Fibroblast of lung (primary cell): ENCODE measurements around the gene OIT3. TPM values are rescaled to one million over a fixed set of nuclear protein-coding genes. Genes with fewer than 3 reads are reported as not detected.

Source experiments
- DNase-seq, 2 donors: peaks; one replicate each; pipeline versions ENCODE4 v3.0.0 to v3.0.0-alpha.2; 2010; ENCODE audit warnings: low read depth in 2 of 2
- H2AFZ ChIP-seq: 2 replicates; pipeline ENCODE4 v1.5.1; 2012; ENCODE audit warnings: low read length, control low read depth, inconsistent platforms
- H3K27ac ChIP-seq: 2 replicates; pipeline ENCODE4 v1.5.1; 2011; ENCODE audit warnings: low read length, control low read depth; ENCODE audit not compliant: insufficient read depth
- H3K27me3 ChIP-seq: 2 replicates; pipeline ENCODE4 v1.5.1; 2011; ENCODE audit warnings: mild to moderate bottlenecking, low read length; ENCODE audit not compliant: control insufficient read depth, insufficient read depth
- H3K36me3 ChIP-seq: 2 replicates; pipeline ENCODE4 v1.5.1; 2011; ENCODE audit warnings: low read length; ENCODE audit not compliant: control insufficient read depth, insufficient read depth
- H3K4me1 ChIP-seq: 2 replicates; pipeline ENCODE4 v1.5.1; 2011; ENCODE audit warnings: low read length; ENCODE audit not compliant: control insufficient read depth, insufficient read depth; ENCODE audit errors: extremely low read depth
- H3K4me2 ChIP-seq: 2 replicates; pipeline ENCODE4 v1.5.1; 2011; ENCODE audit warnings: low read length, control low read depth; ENCODE audit not compliant: insufficient read depth; ENCODE audit errors: extremely low read depth
- H3K4me3 ChIP-seq, 4 experiments: fragments of 200-600 bp in 1 of 4; sonication (generic) in 1 of 4; replicated peaks in 1 of 4; 2 replicates each; pipeline ENCODE4 v1.5.1; 2011 to 2016; ENCODE audit warnings: low read length in 4 of 4, low read depth in 3 of 4, mild to moderate bottlenecking in 3 of 4, control low read depth in 2 of 4, inconsistent platforms in 1 of 4, mixed read lengths in 1 of 4; ENCODE audit not compliant: insufficient read depth in 1 of 4; ENCODE audit errors: control extremely low read depth in 1 of 4
- H3K79me2 ChIP-seq: 2 replicates; pipeline ENCODE4 v1.5.1; 2012; ENCODE audit warnings: mild to moderate bottlenecking, low read length, inconsistent platforms; ENCODE audit not compliant: control insufficient read depth, insufficient read depth
- H3K9ac ChIP-seq: 2 replicates; pipeline ENCODE4 v1.5.1; 2011; ENCODE audit warnings: mild to moderate bottlenecking, low read length, control low read depth; ENCODE audit not compliant: insufficient read depth
- H3K9me3 ChIP-seq: 2 replicates; pipeline ENCODE4 v1.5.1; 2012; ENCODE audit warnings: low read depth, low read length; ENCODE audit not compliant: control insufficient read depth, insufficient read depth
- H4K20me1 ChIP-seq: 2 replicates; pipeline ENCODE4 v1.5.1; 2011; ENCODE audit warnings: low read length; ENCODE audit not compliant: control insufficient read depth, insufficient read depth; ENCODE audit errors: extremely low read depth
- CTCF ChIP-seq, 2 donors: IDR thresholded peaks in 1 of 2; conservative IDR thresholded peaks in 1 of 2; 1 replicate in 1 of 2; 2 replicates in 1 of 2; pipeline ENCODE4 v1.5.1; 2011 to 2012; ENCODE audit warnings: low read length in 2 of 2, control low read depth in 1 of 2, inconsistent platforms in 1 of 2, low read depth in 1 of 2, mild to moderate bottlenecking in 1 of 2
- EZH2 ChIP-seq: IDR thresholded peaks from 2 replicates; pipeline ENCODE4 v1.5.1; 2012; ENCODE audit warnings: low read length, control low read depth, mild to moderate bottlenecking; ENCODE audit errors: missing control alignments
- polyA plus RNA-seq, 2 donors: library from polyadenylated mRNA; depleted of rRNA in 1 of 2; stranded (reverse) in 1 of 2; unstranded in 1 of 2; fragments of >200 nt; gene quantifications; 2 replicates each; pipeline ENCODE4 v1.2.1, GENCODE V29; 2011 to 2012; ENCODE audit warnings: missing spikeins in 1 of 2
- total RNA-seq: library from RNA; depleted of rRNA; stranded (reverse); fragments of >200 nt; gene quantifications from 2 replicates; pipeline ENCODE4 v1.2.1, GENCODE V29; 2014

Gene OIT3
- total and polyA plus RNA-seq, 2 donors (not counting 1 experiment from before 2014, with no cell fraction given) = under 0.01 to 0.02 TPM

GRCh38 chr10:72925951-72926465, 32.5 kb downstream of the OIT3 start:
- Histone ChIP-seq H3K9ac (no peak overlapping the region), H4K20me1 (no peaks in the 10 kb centered on the region), H3K9me3 (no peaks in the 10 kb centered on the region)

GRCh38 chr10:72927485-72927884, 33.9 kb downstream of the OIT3 start:
- no peaks in the 10 kb centered on the region for H3K79me2 ChIP-seq
- no peak overlapping the region for H3K27ac ChIP-seq
- H3K9ac ChIP-seq = no peak overlapping the region
- H2AFZ ChIP-seq = no peak overlapping the region
- no peak overlapping the region for H3K4me2 ChIP-seq
- H3K27me3 ChIP-seq = no peaks in the 10 kb centered on the region
- H3K36me3 ChIP-seq = no peaks in the 10 kb centered on the region
- DNase-seq = no peak
- H3K9me3 ChIP-seq = no peaks in the 10 kb centered on the region
- TF ChIP-seq EZH2 = no peak
- no peak for TF ChIP-seq CTCF (conservative IDR thresholded peaks at IDR 0.05 in 1 of 2, IDR thresholded peaks at IDR 0.05 in 1 of 2; ENCODE audit: low read depth in 1 of 2, low read length in 2 of 2)
- H3K4me1 ChIP-seq = no peaks in the 10 kb centered on the region
- H4K20me1 ChIP-seq = no peaks in the 10 kb centered on the region
- no peak overlapping the region for H3K4me3 ChIP-seq

More at GRCh38 chr10:72925951-72926465, 32.5 kb downstream of the OIT3 start:
- no peak for DNase-seq
- H3K27me3 ChIP-seq = no peaks in the 10 kb centered on the region
- H3K79me2 ChIP-seq = no peaks in the 10 kb centered on the region
- H3K36me3 ChIP-seq = no peaks in the 10 kb centered on the region
- TF ChIP-seq EZH2 = no peak
- TF ChIP-seq CTCF (conservative IDR thresholded peaks at IDR 0.05 in 1 of 2, IDR thresholded peaks at IDR 0.05 in 1 of 2; ENCODE audit: low read depth in 1 of 2, low read length in 2 of 2) = no peak
- H3K4me1 ChIP-seq = no peaks in the 10 kb centered on the region
- no peak overlapping the region for H3K4me3 ChIP-seq
- no peak overlapping the region for H3K4me2 ChIP-seq
- no peak overlapping the region for H2AFZ ChIP-seq
- no peak overlapping the region for H3K27ac ChIP-seq

- H2AFZ ChIP-seq = no peak overlapping the region
- no peak overlapping the region for H3K9ac ChIP-seq
- no peaks in the 10 kb centered on the region for H3K27me3 ChIP-seq
- H3K9me3 ChIP-seq = no peaks in the 10 kb centered on the region
- H3K79me2 ChIP-seq = no peaks in the 10 kb centered on the region
- H3K27ac ChIP-seq = no peak overlapping the region
- no peaks in the 10 kb centered on the region for H3K4me1 ChIP-seq
- TF ChIP-seq EZH2 = no peak
- no peak for TF ChIP-seq CTCF (conservative IDR thresholded peaks at IDR 0.05 in 1 of 2, IDR thresholded peaks at IDR 0.05 in 1 of 2; ENCODE audit: low read depth in 1 of 2, low read length in 2 of 2)
- no peaks in the 10 kb centered on the region for H4K20me1 ChIP-seq
- H3K4me2 ChIP-seq = no peak overlapping the region
- H3K4me3 ChIP-seq = no peak overlapping the region
- DNase-seq = no peak
- H3K36me3 ChIP-seq = no peaks in the 10 kb centered on the region
These were observed 35.3 kb downstream of the OIT3 start for GRCh38 chr10:72928798-72929197.
